Measurements from ENCODE around the gene TRIOBP. TPM values are rescaled to one million over a fixed set of nuclear protein-coding genes. Genes with fewer than 3 reads are reported as not detected.

Gene TRIOBP
- total and polyA plus RNA-seq, 7 donors, result 51.7 to 140 (median 82.8) TPM

- WGBS, 2 donors, result 1 to 3% methylated on average over 19 of the region's 19 CpGs
- Histone ChIP-seq H3K27me3 (no peaks in the 10 kb centered on the region), H3K9me3 (no peaks in the 10 kb centered on the region), H3K36me3 (no peaks in the 10 kb centered on the region), H3K4me3 (peak overlapping the region; percentile 57 to 68 (median 64)), H3K27ac (peak overlapping the region; percentile 87 to 96 (median 91)), H3K4me1 (peaks cover 0 to 63% (median 42%) of the 10 kb centered on the region in 4 donors)
- DNase-seq, result peak; percentile 75
- peak in 1 of 4 donors; percentile 17 for TF ChIP-seq POLR2AphosphoS5 (IDR thresholded peaks at IDR 0.05)
- TF ChIP-seq POLR2A (IDR thresholded peaks at IDR 0.05), result no peak
- intact Hi-C loops (cut with DNase I), result loop anchor here (5.0 kb wide), 1 partner anchor 59 kb away; no protein-coding TSS in a partner anchor
Measured at GRCh38 chr22:37806409-37807333, 109.8 kb downstream of the TRIOBP start.

GRCh38 chr22:37807410-37808293 is 110.8 kb downstream of the TRIOBP start, which contains the start of gene GCAT:
GCAT (plus strand) TSS chr22:37807934; CDS start chr22:37807968, 34 bp downstream.
- peak; percentile 98 for DNase-seq
- TF ChIP-seq POLR2AphosphoS5 (IDR thresholded peaks at IDR 0.05) (peak; percentile 63 to 86 (median 80)), CTCF (IDR thresholded peaks at IDR 0.05) (no peak), POLR2A (IDR thresholded peaks at IDR 0.05) (peak; percentile 58 to 65), EP300 (IDR thresholded peaks at IDR 0.05) (no peak)
- Histone ChIP-seq H3K27ac (peak within 1 kb of the TSS; percentile 87 to 96 (median 91)), H3K9me3 (no peaks in the 10 kb centered on the region), H3K4me3 (peak within 1 kb of the TSS; percentile 57 to 68 (median 64)), H3K36me3 (no peaks in the 10 kb centered on the region), H3K27me3 (no peaks in the 10 kb centered on the region), H3K4me1 (peaks cover 0 to 55% (median 36%) of the 10 kb centered on the region in 4 donors)
- WGBS, 2 donors, result 0% methylated on average over 73 of the region's 73 CpGs
- intact Hi-C loops (cut with DNase I), result loop anchor here (5.0 kb wide), 1 partner anchor 60 kb away; no protein-coding TSS in a partner anchor

- Histone ChIP-seq H3K4me3 (peak overlapping the region; percentile 57 to 68 (median 64)), H3K9me3 (no peaks in the 10 kb centered on the region), H3K36me3 (no peaks in the 10 kb centered on the region), H3K27me3 (no peaks in the 10 kb centered on the region), H3K4me1 (peaks cover 0 to 48% (median 30%) of the 10 kb centered on the region in 4 donors), H3K27ac (peak overlapping the region; percentile 87 to 96 (median 91))
- TF ChIP-seq POLR2A (IDR thresholded peaks at IDR 0.05) (no peak), EP300 (IDR thresholded peaks at IDR 0.05) (no peak), CTCF (IDR thresholded peaks at IDR 0.05) (no peak), POLR2AphosphoS5 (IDR thresholded peaks at IDR 0.05) (no peak)
- intact Hi-C loops (cut with DNase I), result loop anchor here (5.0 kb wide), 1 partner anchor 61 kb away; no protein-coding TSS in a partner anchor
- no peak for DNase-seq
- 3 to 9% methylated on average over 8 of the region's 8 CpGs for WGBS, 2 donors
Measured at GRCh38 chr22:37808294-37808657, 111.4 kb downstream of the TRIOBP start.

- no peaks in the 10 kb centered on the region for H3K27me3 ChIP-seq
- H3K4me1 ChIP-seq, result peaks cover 0 to 34% (median 19%) of the 10 kb centered on the region in 4 donors
- no peak overlapping the region for H3K27ac ChIP-seq
- H3K4me3 ChIP-seq, result no peak overlapping the region
- H3K36me3 ChIP-seq, result peaks cover 0 to 7% (median 0%) of the 10 kb centered on the region in 4 donors
- intact Hi-C loops (cut with DNase I), result loop anchor here (5.0 kb wide), 1 partner anchor 63 kb away; no protein-coding TSS in a partner anchor
- no peaks in the 10 kb centered on the region for H3K9me3 ChIP-seq
- 97% methylated on average over 5 of the region's 5 CpGs for WGBS, 2 donors
- TF ChIP-seq EP300 (IDR thresholded peaks at IDR 0.05), result no peak
- no peak for TF ChIP-seq CTCF (IDR thresholded peaks at IDR 0.05)
- no peak for TF ChIP-seq POLR2AphosphoS5 (IDR thresholded peaks at IDR 0.05)
- TF ChIP-seq POLR2A (IDR thresholded peaks at IDR 0.05), result no peak
- DNase-seq, result no peak
Measured at GRCh38 chr22:37809672-37810333, 113.0 kb downstream of the TRIOBP start.
